HEK293 (cell line): Measurements from ENCODE around the gene BMP5.

ENCODE experiments used
- CTCF ChIA-PET: fragments of 350-600 bp; formaldehyde crosslinking; extraction: SDS; loops from one replicate; lab custom pipeline; 2021; ENCODE audit warnings: antibody characterized with exemption; lab: Yijun Ruan, JAX
- POLR2A ChIA-PET: fragments of 300-600 bp; formaldehyde crosslinking; extraction: SDS; loops from one replicate; lab custom pipeline; 2020; ENCODE audit warnings: antibody characterized with exemption, inconsistent platforms; lab: Yijun Ruan, JAX
- H3K27ac ChIP-seq: fragments of 200-500 bp; sonication (Bioruptor generic); 2 replicates; pipeline ENCODE4 v1.5.1; 2014; ENCODE audit warnings: low read depth, low read length, control low read depth, inconsistent platforms; ENCODE audit errors: extremely low read depth
- H3K36me3 ChIP-seq, 2 experiments: fragments of 200-500 bp in 1 of 2; sonication (Bioruptor generic) in 1 of 2; 1 replicate in 1 of 2; 2 replicates in 1 of 2; pipeline ENCODE4 v1.5.1; 2014 to 2017; ENCODE audit warnings: inconsistent platforms in 2 of 2, low read length in 2 of 2; ENCODE audit not compliant: control insufficient read depth in 2 of 2, insufficient read depth in 1 of 2
- H3K4me1 ChIP-seq: fragments of 200-500 bp; sonication (Bioruptor generic); 2 replicates; pipeline ENCODE4 v1.5.1; 2014; ENCODE audit warnings: mild to moderate bottlenecking, low read length, inconsistent platforms; ENCODE audit not compliant: control insufficient read depth, insufficient read depth
- H3K4me3 ChIP-seq: 2 replicates; pipeline ENCODE4 v1.5.1; 2011; ENCODE audit warnings: low read depth, mild to moderate bottlenecking, control low read depth, low read length, moderate library complexity
- H3K9me3 ChIP-seq: fragments of 200-500 bp; sonication (Bioruptor generic); 2 replicates; pipeline ENCODE4 v1.5.1; 2014; ENCODE audit warnings: low read depth, low read length, inconsistent platforms; ENCODE audit not compliant: control insufficient read depth, insufficient read depth
- GLI4 ChIP-seq: fragments of 450-650 bp; formaldehyde crosslinking; IDR thresholded peaks from 2 replicates; pipeline ENCODE4 v1.5.1; 2016; ENCODE audit warnings: missing biosample characterization, missing genetic modification characterization
- OSR2 ChIP-seq: fragments of 450-650 bp; formaldehyde crosslinking; IDR thresholded peaks from 2 replicates; pipeline ENCODE4 v1.5.1; 2016; ENCODE audit warnings: missing biosample characterization, missing genetic modification characterization
- SP3 ChIP-seq: fragments of 450-650 bp; formaldehyde crosslinking; IDR thresholded peaks from 2 replicates; pipeline ENCODE4 v1.5.1; 2016; ENCODE audit warnings: missing biosample characterization, missing genetic modification characterization
- SP7 ChIP-seq: fragments of 450-650 bp; formaldehyde crosslinking; IDR thresholded peaks from 2 replicates; pipeline ENCODE4 v1.5.1; 2016; ENCODE audit warnings: missing biosample characterization, missing genetic modification characterization
- ZBTB17 ChIP-seq: fragments of 450-650 bp; formaldehyde crosslinking; IDR thresholded peaks from 2 replicates; pipeline ENCODE4 v1.5.1; 2016; ENCODE audit warnings: missing biosample characterization, missing genetic modification characterization
- ZNF132 ChIP-seq: fragments of 450-650 bp; formaldehyde crosslinking; IDR thresholded peaks from 2 replicates; pipeline ENCODE4 v1.5.1; 2017; ENCODE audit warnings: missing biosample characterization, missing genetic modification characterization, borderline replicate concordance
- ZNF138 ChIP-seq: fragments of 450-650 bp; formaldehyde crosslinking; IDR thresholded peaks from 2 replicates; pipeline ENCODE4 v1.5.1; 2016; ENCODE audit warnings: missing biosample characterization, missing genetic modification characterization, borderline replicate concordance
- ZNF169 ChIP-seq: fragments of 450-650 bp; formaldehyde crosslinking; IDR thresholded peaks from 2 replicates; pipeline ENCODE4 v1.5.1; 2016; ENCODE audit warnings: missing biosample characterization, missing genetic modification characterization
- ZNF24 ChIP-seq: fragments of 450-650 bp; formaldehyde crosslinking; IDR thresholded peaks from 2 replicates; pipeline ENCODE4 v1.5.1; 2016; ENCODE audit warnings: missing biosample characterization, missing genetic modification characterization
- ZNF274 ChIP-seq, 2 experiments: fragments of 200-500 bp in 1 of 2; fragments of 450-650 bp in 1 of 2; sonication (Bioruptor generic) in 1 of 2; formaldehyde crosslinking in 1 of 2; IDR thresholded peaks; 2 replicates each; pipeline versions ENCODE4 v1.5.1 to v1.6.1; 2014 to 2016; ENCODE audit warnings: borderline replicate concordance in 1 of 2, inconsistent platforms in 1 of 2, low read length in 1 of 2, missing biosample characterization in 1 of 2, missing genetic modification characterization in 1 of 2
- ZNF391 ChIP-seq: fragments of 450-650 bp; formaldehyde crosslinking; IDR thresholded peaks from 2 replicates; pipeline ENCODE4 v1.5.1; 2016; ENCODE audit warnings: low read depth, missing biosample characterization, missing genetic modification characterization, borderline replicate concordance
- ZNF426 ChIP-seq: fragments of 450-650 bp; formaldehyde crosslinking; IDR thresholded peaks from 2 replicates; pipeline ENCODE4 v1.5.1; 2017; ENCODE audit warnings: missing biosample characterization, missing genetic modification characterization, mild to moderate bottlenecking, inconsistent platforms, moderate library complexity
- ZNF473 ChIP-seq: fragments of 450-650 bp; formaldehyde crosslinking; IDR thresholded peaks from 2 replicates; pipeline ENCODE4 v1.5.1; 2017; ENCODE audit warnings: missing biosample characterization, missing genetic modification characterization
- ZNF48 ChIP-seq: fragments of 450-650 bp; formaldehyde crosslinking; IDR thresholded peaks from 2 replicates; pipeline ENCODE4 v1.5.1; 2016; ENCODE audit warnings: missing biosample characterization, missing genetic modification characterization
- ZNF549 ChIP-seq: fragments of 450-650 bp; IDR thresholded peaks from 2 replicates; pipeline ENCODE4 v1.5.1; 2018; ENCODE audit warnings: missing biosample characterization, missing genetic modification characterization, mild to moderate bottlenecking, inconsistent platforms, moderate library complexity
- ZNF585B ChIP-seq: fragments of 450-650 bp; formaldehyde crosslinking; IDR thresholded peaks from 2 replicates; pipeline ENCODE4 v1.5.1; 2016; ENCODE audit warnings: missing biosample characterization, missing genetic modification characterization
- ZNF660 ChIP-seq: fragments of 450-650 bp; IDR thresholded peaks from 2 replicates; pipeline ENCODE4 v1.5.1; 2018; ENCODE audit warnings: missing biosample characterization, mild to moderate bottlenecking, missing genetic modification characterization
- ZNF777 ChIP-seq: fragments of 450-650 bp; formaldehyde crosslinking; IDR thresholded peaks from 2 replicates; pipeline ENCODE4 v1.5.1; 2017; ENCODE audit warnings: missing biosample characterization, missing genetic modification characterization, borderline replicate concordance
- ZNF792 ChIP-seq: fragments of 450-650 bp; formaldehyde crosslinking; IDR thresholded peaks from 2 replicates; pipeline ENCODE4 v1.5.1; 2016; ENCODE audit warnings: missing biosample characterization, missing genetic modification characterization
- TF ChIP-seq, protein P1 (sequence below): fragments of 450-650 bp; formaldehyde crosslinking; conservative IDR thresholded peaks from 2 replicates; pipeline ENCODE4 v1.5.1; 2016; ENCODE audit warnings: low read depth, missing biosample characterization, missing genetic modification characterization
- TF ChIP-seq, protein P2 (sequence below): fragments of 450-650 bp; formaldehyde crosslinking; IDR thresholded peaks from 2 replicates; pipeline ENCODE4 v1.5.1; 2017; ENCODE audit warnings: missing biosample characterization, missing genetic modification characterization
- TF ChIP-seq, protein P3 (sequence below): fragments of 450-650 bp; formaldehyde crosslinking; IDR thresholded peaks from 2 replicates; pipeline ENCODE4; 2016; ENCODE audit warnings: missing biosample characterization, missing genetic modification characterization
- TF ChIP-seq, protein P4 (sequence below): fragments of 450-650 bp; formaldehyde crosslinking; optimal IDR thresholded peaks from 2 replicates; pipeline ENCODE3; 2016; ENCODE audit warnings: missing biosample characterization, mild to moderate bottlenecking, missing genetic modification characterization
- TF ChIP-seq, protein P5 (sequence below): fragments of 450-650 bp; formaldehyde crosslinking; IDR thresholded peaks from 2 replicates; pipeline ENCODE4 v1.5.1; 2017; ENCODE audit warnings: missing biosample characterization, mild to moderate bottlenecking, missing genetic modification characterization, moderate library complexity

Gene BMP5

DNA sequence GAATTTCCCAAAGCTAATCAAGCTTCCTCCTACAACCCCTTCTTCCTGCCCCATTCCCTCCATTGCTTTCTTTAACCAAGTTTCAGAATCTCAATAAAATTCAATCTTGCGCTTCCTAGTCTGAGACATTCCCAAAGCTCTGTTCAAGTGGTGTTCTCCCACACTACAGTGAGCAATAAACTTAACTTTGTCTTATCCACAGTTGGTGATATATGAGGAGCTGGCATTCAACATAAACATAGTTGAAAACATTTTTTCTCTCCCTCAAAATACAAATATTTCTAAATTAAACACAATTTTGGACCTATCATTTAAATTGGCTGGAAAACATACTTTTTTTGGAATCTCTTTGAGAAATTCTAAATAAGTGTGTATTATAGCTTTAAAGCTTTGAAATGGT lies 166.7 kb downstream of the BMP5 start (continued):
- TF ChIP-seq, protein P1, sequence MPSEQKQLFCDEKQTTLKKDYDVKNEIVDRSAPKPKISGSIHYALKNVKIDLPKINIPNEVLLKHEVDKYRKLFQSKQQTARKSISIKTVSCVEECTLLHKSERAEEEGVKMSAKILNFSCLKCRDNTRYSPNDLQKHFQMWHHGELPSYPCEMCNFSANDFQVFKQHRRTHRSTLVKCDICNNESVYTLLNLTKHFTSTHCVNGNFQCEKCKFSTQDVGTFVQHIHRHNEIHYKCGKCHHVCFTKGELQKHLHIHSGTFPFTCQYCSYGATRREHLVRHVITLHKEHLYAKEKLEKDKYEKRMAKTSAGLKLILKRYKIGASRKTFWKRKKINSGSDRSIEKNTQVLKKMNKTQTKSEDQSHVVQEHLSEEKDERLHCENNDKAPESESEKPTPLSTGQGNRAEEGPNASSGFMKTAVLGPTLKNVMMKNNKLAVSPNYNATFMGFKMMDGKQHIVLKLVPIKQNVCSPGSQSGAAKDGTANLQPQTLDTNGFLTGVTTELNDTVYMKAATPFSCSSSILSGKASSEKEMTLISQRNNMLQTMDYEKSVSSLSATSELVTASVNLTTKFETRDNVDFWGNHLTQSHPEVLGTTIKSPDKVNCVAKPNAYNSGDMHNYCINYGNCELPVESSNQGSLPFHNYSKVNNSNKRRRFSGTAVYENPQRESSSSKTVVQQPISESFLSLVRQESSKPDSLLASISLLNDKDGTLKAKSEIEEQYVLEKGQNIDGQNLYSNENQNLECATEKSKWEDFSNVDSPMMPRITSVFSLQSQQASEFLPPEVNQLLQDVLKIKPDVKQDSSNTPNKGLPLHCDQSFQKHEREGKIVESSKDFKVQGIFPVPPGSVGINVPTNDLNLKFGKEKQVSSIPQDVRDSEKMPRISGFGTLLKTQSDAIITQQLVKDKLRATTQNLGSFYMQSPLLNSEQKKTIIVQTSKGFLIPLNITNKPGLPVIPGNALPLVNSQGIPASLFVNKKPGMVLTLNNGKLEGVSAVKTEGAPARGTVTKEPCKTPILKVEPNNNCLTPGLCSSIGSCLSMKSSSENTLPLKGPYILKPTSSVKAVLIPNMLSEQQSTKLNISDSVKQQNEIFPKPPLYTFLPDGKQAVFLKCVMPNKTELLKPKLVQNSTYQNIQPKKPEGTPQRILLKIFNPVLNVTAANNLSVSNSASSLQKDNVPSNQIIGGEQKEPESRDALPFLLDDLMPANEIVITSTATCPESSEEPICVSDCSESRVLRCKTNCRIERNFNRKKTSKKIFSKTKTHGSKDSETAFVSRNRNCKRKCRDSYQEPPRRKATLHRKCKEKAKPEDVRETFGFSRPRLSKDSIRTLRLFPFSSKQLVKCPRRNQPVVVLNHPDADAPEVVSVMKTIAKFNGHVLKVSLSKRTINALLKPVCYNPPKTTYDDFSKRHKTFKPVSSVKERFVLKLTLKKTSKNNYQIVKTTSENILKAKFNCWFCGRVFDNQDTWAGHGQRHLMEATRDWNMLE = no peak
- TF ChIP-seq ZNF660 (tag by site-specific recombination) (no peak), ZNF585B (tag by site-specific recombination) (no peak), ZNF48 (tag by site-specific recombination) (no peak)
- TF ChIP-seq, protein P2, sequence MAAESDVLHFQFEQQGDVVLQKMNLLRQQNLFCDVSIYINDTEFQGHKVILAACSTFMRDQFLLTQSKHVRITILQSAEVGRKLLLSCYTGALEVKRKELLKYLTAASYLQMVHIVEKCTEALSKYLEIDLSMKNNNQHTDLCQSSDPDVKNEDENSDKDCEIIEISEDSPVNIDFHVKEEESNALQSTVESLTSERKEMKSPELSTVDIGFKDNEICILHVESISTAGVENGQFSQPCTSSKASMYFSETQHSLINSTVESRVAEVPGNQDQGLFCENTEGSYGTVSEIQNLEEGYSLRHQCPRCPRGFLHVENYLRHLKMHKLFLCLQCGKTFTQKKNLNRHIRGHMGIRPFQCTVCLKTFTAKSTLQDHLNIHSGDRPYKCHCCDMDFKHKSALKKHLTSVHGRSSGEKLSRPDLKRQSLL = no peak

DNA sequence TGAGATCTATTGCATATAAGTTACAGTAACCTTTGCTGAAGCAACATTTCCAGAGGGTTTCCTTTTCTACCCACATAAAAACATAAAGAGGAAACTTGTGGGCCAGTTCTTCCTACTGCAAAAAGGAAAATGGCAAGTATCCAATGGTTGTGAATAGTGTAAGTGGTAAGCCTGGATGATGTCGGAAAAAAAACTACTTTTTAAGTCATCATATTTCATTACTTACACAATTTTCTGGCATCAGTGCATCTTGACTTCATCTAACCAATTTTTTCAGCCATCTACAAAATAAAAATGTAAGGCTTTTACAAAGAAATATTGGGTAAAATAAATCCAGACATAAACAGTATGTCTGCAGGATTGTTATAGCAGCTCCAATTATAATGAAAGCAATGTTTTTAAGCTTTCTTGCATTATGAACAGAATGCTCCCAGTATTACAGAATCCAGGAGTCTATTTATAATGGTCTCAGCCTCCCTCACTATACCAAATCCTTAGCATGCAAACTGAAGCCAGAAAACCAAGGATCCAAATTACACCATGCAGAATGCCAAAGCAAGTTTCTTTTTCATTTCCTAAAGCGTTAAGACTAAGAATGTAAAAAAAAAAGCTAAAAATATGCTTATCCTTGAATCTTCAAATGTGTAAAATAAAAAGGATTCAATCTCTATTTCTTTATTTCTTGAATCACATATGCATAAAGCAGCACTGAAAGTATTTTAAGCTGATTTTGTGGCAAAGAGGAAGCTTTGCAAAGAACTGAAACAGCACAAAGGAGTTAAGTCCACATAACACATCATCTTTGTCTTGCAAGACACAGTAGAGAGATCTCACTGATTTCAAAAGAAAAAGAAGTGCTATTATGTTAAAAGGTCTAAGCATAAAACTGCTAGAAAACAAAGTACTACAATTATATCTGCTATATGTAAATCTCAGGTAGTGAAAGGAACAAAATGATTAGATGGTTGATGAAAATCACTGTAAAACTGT lies 169.6 kb downstream of the BMP5 start:
- no peak overlapping the region for H3K27ac ChIP-seq
- H3K9me3 ChIP-seq = no peaks in the 10 kb centered on the region
- H3K36me3 ChIP-seq = no peaks in the 10 kb centered on the region
- POLR2A ChIA-PET = no interaction called here
- H3K4me1 ChIP-seq = no peaks in the 10 kb centered on the region
- no peak overlapping the region for H3K4me3 ChIP-seq
- no peak for TF ChIP-seq OSR2 (tag by site-specific recombination)
- no peak for TF ChIP-seq SP3 (tag by site-specific recombination)
- TF ChIP-seq ZNF473 (tag by site-specific recombination) = no peak
- TF ChIP-seq, protein P3, sequence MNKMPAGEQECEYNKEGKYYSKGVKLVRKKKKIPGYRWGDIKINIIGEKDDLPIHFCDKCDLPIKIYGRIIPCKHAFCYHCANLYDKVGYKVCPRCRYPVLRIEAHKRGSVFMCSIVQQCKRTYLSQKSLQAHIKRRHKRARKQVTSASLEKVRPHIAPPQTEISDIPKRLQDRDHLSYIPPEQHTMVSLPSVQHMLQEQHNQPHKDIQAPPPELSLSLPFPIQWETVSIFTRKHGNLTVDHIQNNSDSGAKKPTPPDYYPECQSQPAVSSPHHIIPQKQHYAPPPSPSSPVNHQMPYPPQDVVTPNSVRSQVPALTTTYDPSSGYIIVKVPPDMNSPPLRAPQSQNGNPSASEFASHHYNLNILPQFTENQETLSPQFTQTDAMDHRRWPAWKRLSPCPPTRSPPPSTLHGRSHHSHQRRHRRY (tag by site-specific recombination) = no peak
- TF ChIP-seq ZNF132 (tag by site-specific recombination) = no peak
- TF ChIP-seq, protein P4, sequence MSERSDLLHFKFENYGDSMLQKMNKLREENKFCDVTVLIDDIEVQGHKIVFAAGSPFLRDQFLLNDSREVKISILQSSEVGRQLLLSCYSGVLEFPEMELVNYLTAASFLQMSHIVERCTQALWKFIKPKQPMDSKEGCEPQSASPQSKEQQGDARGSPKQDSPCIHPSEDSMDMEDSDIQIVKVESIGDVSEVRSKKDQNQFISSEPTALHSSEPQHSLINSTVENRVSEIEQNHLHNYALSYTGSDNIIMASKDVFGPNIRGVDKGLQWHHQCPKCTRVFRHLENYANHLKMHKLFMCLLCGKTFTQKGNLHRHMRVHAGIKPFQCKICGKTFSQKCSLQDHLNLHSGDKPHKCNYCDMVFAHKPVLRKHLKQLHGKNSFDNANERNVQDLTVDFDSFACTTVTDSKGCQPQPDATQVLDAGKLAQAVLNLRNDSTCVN (tag by site-specific recombination) = no peak
- no peak for TF ChIP-seq ZBTB17 (tag by site-specific recombination)
- no peak for TF ChIP-seq ZNF777 (tag by site-specific recombination)
- TF ChIP-seq, protein P5, sequence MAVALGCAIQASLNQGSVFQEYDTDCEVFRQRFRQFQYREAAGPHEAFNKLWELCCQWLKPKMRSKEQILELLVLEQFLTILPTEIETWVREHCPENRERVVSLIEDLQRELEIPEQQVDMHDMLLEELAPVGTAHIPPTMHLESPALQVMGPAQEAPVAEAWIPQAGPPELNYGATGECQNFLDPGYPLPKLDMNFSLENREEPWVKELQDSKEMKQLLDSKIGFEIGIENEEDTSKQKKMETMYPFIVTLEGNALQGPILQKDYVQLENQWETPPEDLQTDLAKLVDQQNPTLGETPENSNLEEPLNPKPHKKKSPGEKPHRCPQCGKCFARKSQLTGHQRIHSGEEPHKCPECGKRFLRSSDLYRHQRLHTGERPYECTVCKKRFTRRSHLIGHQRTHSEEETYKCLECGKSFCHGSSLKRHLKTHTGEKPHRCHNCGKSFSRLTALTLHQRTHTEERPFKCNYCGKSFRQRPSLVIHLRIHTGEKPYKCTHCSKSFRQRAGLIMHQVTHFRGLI (tag by site-specific recombination) = no peak
- TF ChIP-seq ZNF426 (tag by site-specific recombination) = no peak
- TF ChIP-seq SP7 (tag by site-specific recombination) = no peak
- no peak for TF ChIP-seq ZNF792 (tag by site-specific recombination)
- TF ChIP-seq ZNF138 (tag by site-specific recombination) = no peak
- TF ChIP-seq ZNF169 = no peak
- TF ChIP-seq ZNF274 (IDR thresholded peaks at IDR 0.05; ENCODE audit: low read length) = no peak
- no peak for TF ChIP-seq ZNF274 (tag by site-specific recombination; IDR thresholded peaks at IDR 0.05; ENCODE audit: borderline replicate concordance)
- TF ChIP-seq ZNF391 (tag by site-specific recombination) = no peak
- TF ChIP-seq GLI4 (tag by site-specific recombination) = no peak
- TF ChIP-seq ZNF549 (tag by site-specific recombination) = no peak
- TF ChIP-seq ZNF24 = no peak
- CTCF ChIA-PET = interaction anchor here (0.6 to 0.8 kb wide), 2 partner anchors 27 to 422 kb away, joined by 3 to 4 read pairs; no protein-coding TSS in a partner anchor
